ENCODE data around the gene SLC36A1. TPM values are rescaled to one million over a fixed set of nuclear protein-coding genes. Genes with fewer than 3 reads are reported as not detected.

Gene SLC36A1
- total and polyA plus RNA-seq, 2 of the 8 experiments (the other 6 are each of a cell fraction or from before 2014, with no cell fraction given) = 6.6 to 9.6 TPM

GRCh38 chr5:151458314-151458713, 10.9 kb downstream of the SLC36A1 start:
- no peaks in the 10 kb centered on the region for H3K36me3 ChIP-seq (ENCODE audit: control insufficient read depth in 2 of 4, insufficient read depth in 4 of 4, low read length in 3 of 4)
- H4K91ac ChIP-seq (replicated peaks; ENCODE audit: insufficient read length, low read length) = no peak overlapping the region
- H2BK5ac ChIP-seq (ENCODE audit: low read depth, low read length) = no peak overlapping the region
- ChIA-PET POLR2A (ENCODE audit: partially characterized antibody) (interaction anchor here (0.8 to 3.2 kb wide), 3 partner anchors 11 to 206 kb away, joined by 3 to 13 read pairs (median 4); partner anchors contain the start of gene SLC36A1), CTCF (ENCODE audit: partially characterized antibody) (interaction anchor here (1.0 to 10.9 kb wide), 14 partner anchors 9 to 282 kb away, joined by 4 to 136 read pairs (median 7); partner anchors contain the start of gene SLC36A1)
- no peaks in the 10 kb centered on the region for H3K23me2 ChIP-seq (ENCODE audit: low read depth, low read length)
- H3K79me1 ChIP-seq (ENCODE audit: low read depth, low read length) = peaks cover 2% of the 10 kb centered on the region; the same call in 1 of the 2 replicates
- TF ChIP-seq EGR1 (IDR thresholded peaks at IDR 0.05; ENCODE audit: borderline replicate concordance, low read depth, low read length) (no peak), CREB1 (IDR thresholded peaks at IDR 0.05) (no peak), CHD1 (IDR thresholded peaks at IDR 0.05; ENCODE audit: low read depth, low read length) (no peak), CBX5 (IDR thresholded peaks at IDR 0.05; ENCODE audit: low read depth, low read length) (no peak), CTCF (IDR thresholded peaks at IDR 0.05; ENCODE audit: control extremely low read depth in 1 of 3, insufficient read depth in 1 of 3, low read depth in 1 of 3, low read length in 3 of 3) (no peak), JUND (IDR thresholded peaks at IDR 0.05; ENCODE audit: low read length) (no peak)
- TF ChIP-seq, protein P1, sequence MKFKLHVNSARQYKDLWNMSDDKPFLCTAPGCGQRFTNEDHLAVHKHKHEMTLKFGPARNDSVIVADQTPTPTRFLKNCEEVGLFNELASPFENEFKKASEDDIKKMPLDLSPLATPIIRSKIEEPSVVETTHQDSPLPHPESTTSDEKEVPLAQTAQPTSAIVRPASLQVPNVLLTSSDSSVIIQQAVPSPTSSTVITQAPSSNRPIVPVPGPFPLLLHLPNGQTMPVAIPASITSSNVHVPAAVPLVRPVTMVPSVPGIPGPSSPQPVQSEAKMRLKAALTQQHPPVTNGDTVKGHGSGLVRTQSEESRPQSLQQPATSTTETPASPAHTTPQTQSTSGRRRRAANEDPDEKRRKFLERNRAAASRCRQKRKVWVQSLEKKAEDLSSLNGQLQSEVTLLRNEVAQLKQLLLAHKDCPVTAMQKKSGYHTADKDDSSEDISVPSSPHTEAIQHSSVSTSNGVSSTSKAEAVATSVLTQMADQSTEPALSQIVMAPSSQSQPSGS (IDR thresholded peaks at IDR 0.05; ENCODE audit: low read length) = no peak
- no peaks in the 10 kb centered on the region for H3K79me2 ChIP-seq (ENCODE audit: control insufficient read depth in 1 of 2, insufficient read depth in 2 of 2, low read length in 2 of 2)
- no peak overlapping the region; the same call in 1 of the 2 replicates for H4K8ac ChIP-seq (ENCODE audit: extremely low read depth, insufficient read depth, low read length)
- H3K27me3 ChIP-seq (replicated peaks in 1 of 4; ENCODE audit: control insufficient read depth in 3 of 4, extremely low read depth in 1 of 4, insufficient read depth in 3 of 4, low read length in 3 of 4) = no peaks in the 10 kb centered on the region
- H3K56ac ChIP-seq (replicated peaks; ENCODE audit: insufficient read length, low read depth, low read length) = no peak overlapping the region
- DNase-seq (ENCODE audit: low read depth in 1 of 2, low spot score in 2 of 2) (no peak), FAIRE-seq (no peak)
- no peaks in the 10 kb centered on the region for H3K9me3 ChIP-seq (ENCODE audit: insufficient read depth in 2 of 2, low read depth in 1 of 2, low read length in 1 of 2)
- H3K4ac ChIP-seq (replicated peaks; ENCODE audit: insufficient read length, low read depth, low read length) = no peak overlapping the region
- no peak overlapping the region for H2BK12ac ChIP-seq (ENCODE audit: low read depth, low read length)
- no peak overlapping the region for H3K4me2 ChIP-seq (ENCODE audit: insufficient read depth in 1 of 2, low read depth in 2 of 2, low read length in 2 of 2)
- no peak overlapping the region for H2BK20ac ChIP-seq (ENCODE audit: low read length)
- H2AFZ ChIP-seq (ENCODE audit: low read length) = no peak overlapping the region
- no peak overlapping the region for H2BK15ac ChIP-seq (ENCODE audit: low read length)
- no peak overlapping the region for H4K5ac ChIP-seq (ENCODE audit: insufficient read length, low read depth, low read length)
- H3K27ac ChIP-seq (ENCODE audit: low read depth, low read length) = no peak overlapping the region
- no peak overlapping the region for H3K14ac ChIP-seq (ENCODE audit: insufficient read length)
- H3K18ac ChIP-seq (ENCODE audit: extremely low read depth, low read length) = no peak overlapping the region
- no peak overlapping the region for H3K9ac ChIP-seq (replicated peaks in 1 of 4; ENCODE audit: extremely low read depth in 1 of 4, low read depth in 3 of 4, low read length in 3 of 4)
- no peak overlapping the region for H3K4me3 ChIP-seq (ENCODE audit: extremely low read depth in 1 of 4, insufficient read depth in 2 of 4, low read depth in 3 of 4, low read length in 4 of 4)
- H3K4me1 ChIP-seq (replicated peaks in 1 of 4; ENCODE audit: control insufficient read depth in 3 of 4, insufficient read depth in 4 of 4, low read length in 3 of 4) = no peaks in the 10 kb centered on the region
- no peak overlapping the region for H2AK5ac ChIP-seq (ENCODE audit: low read depth, low read length)
- no peaks in the 10 kb centered on the region for H4K20me1 ChIP-seq (replicated peaks in 1 of 2; ENCODE audit: control insufficient read depth in 1 of 2, insufficient read depth in 2 of 2, low read length in 2 of 2)
- H3K23ac ChIP-seq (ENCODE audit: insufficient read length) = no peak overlapping the region
- no peak overlapping the region for H2BK120ac ChIP-seq (replicated peaks; ENCODE audit: low read depth, low read length)
- WGBS, 2 experiments (ENCODE audit: extremely low coverage in 1 of 2, insufficient coverage in 1 of 2, insufficient read length in 1 of 2, insufficient replicate concordance in 2 of 2, low coverage in 1 of 2, low lambda C conversion rate in 2 of 2, missing lambda C conversion rate in 1 of 2) = 92% methylated on average over 5 of the region's 5 CpGs; no CpG with 5 or more reads in 1 of the 2 experiments
